Stomach (tissue), 4 donors: ENCODE data around the gene KCNQ1.

ENCODE experiments used
- POLR2AphosphoS5 ChIP-seq, 3 donors: sonication (generic); formaldehyde crosslinking; IDR thresholded peaks; one replicate each; pipeline ENCODE4 v1.6.1; 2016; ENCODE audit warnings: antibody characterized with exemption in 3 of 3
- TF ChIP-seq, protein P1 (sequence below), 7 experiments: fragments of 450-650 bp in 4 of 7; fragments of 200-600 bp in 3 of 7; sonication (generic) in 3 of 7; IDR thresholded peaks; one replicate each; pipeline ENCODE4 v1.5.1; 2016 to 2019; ENCODE audit warnings: antibody characterized with exemption in 7 of 7, control low read depth in 2 of 7, mild to moderate bottlenecking in 1 of 7

DNA sequence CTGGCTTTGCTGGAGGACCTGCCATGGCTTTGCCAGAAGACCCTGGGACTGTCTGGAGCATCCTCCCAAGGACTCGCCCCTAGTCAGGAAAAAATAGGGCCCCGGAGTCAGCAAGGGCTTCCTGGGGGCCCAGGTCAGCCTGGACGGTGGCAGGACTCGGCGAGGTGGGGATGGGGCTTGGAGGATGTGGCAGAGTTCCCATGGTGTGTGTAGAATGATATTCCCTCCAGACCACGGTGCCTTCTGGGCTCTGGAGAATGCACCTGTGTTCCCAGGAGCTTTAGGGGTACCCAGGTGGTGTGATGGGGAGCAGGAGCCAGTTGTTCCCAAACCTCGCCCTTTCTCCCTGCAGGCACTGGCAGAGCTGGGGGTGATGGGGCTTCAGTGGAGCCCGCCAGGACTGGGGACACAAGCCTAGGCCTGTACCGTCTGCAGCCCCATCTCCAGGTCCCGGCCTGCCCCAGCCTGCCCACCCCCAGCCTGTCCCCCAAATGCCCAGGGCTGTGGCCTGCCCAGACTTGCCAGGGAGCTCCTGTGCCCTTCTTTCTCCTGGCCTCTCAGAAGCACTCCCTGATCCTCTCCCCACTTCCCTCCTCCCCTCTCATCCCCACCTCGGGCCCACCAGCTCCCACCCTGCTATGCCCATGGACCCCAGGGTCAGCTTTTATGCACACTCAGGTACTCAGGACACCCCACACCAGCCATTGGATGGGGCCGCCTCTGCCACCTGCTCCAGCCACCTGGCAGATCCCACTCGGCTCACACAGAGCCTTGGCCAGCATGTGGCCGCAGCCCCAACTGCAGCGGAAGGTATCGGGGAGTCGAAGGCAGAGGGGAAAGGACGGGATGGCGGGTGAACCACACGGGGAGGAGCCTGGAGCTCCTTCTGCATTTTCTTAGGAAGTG is 358.6 kb downstream of the KCNQ1 start:
- TF ChIP-seq, protein P1, sequence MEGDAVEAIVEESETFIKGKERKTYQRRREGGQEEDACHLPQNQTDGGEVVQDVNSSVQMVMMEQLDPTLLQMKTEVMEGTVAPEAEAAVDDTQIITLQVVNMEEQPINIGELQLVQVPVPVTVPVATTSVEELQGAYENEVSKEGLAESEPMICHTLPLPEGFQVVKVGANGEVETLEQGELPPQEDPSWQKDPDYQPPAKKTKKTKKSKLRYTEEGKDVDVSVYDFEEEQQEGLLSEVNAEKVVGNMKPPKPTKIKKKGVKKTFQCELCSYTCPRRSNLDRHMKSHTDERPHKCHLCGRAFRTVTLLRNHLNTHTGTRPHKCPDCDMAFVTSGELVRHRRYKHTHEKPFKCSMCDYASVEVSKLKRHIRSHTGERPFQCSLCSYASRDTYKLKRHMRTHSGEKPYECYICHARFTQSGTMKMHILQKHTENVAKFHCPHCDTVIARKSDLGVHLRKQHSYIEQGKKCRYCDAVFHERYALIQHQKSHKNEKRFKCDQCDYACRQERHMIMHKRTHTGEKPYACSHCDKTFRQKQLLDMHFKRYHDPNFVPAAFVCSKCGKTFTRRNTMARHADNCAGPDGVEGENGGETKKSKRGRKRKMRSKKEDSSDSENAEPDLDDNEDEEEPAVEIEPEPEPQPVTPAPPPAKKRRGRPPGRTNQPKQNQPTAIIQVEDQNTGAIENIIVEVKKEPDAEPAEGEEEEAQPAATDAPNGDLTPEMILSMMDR (IDR thresholded peaks at IDR 0.05), result no peak
- TF ChIP-seq POLR2AphosphoS5 (IDR thresholded peaks at IDR 0.05), result no peak
